Stomach (tissue), 9 donors: ENCODE results near the gene OTOG. TPM values are rescaled to one million over a fixed set of nuclear protein-coding genes. Genes with fewer than 3 reads are reported as not detected.

ENCODE experiments used
- DNase-seq, 2 donors: peaks; one replicate each; pipeline versions ENCODE4 v3.0.0 to v3.0.0-alpha.2; 2013 to 2019
- H3K27ac ChIP-seq, 5 donors: fragments of 200-600 bp in 4 of 5; sonication (generic) in 4 of 5; one replicate each; pipeline ENCODE4 v1.5.1; 2013 to 2019; ENCODE audit warnings: mild to moderate bottlenecking in 1 of 5, moderate library complexity in 1 of 5
- H3K27me3 ChIP-seq, 3 donors: fragments of 200-600 bp; sonication (generic); one replicate each; pipeline ENCODE4 v1.5.1; 2017 to 2019; ENCODE audit warnings: mixed run types in 1 of 3
- H3K36me3 ChIP-seq, 4 donors: fragments of 200-600 bp; sonication (generic); 1 replicate in 3 of 4; 2 replicates in 1 of 4; pipeline ENCODE4 v1.5.1; 2016 to 2019
- H3K4me1 ChIP-seq, 4 donors: fragments of 200-600 bp; sonication (generic); one replicate each; pipeline ENCODE4 v1.5.1; 2016 to 2019
- H3K4me3 ChIP-seq, 4 donors: fragments of 200-600 bp; sonication (generic) in 3 of 4; one replicate each; pipeline ENCODE4 v1.5.1; 2016 to 2019; ENCODE audit warnings: mild to moderate bottlenecking in 1 of 4
- H3K9me3 ChIP-seq, 4 donors: fragments of 200-600 bp; sonication (generic); one replicate each; pipeline ENCODE4 v1.5.1; 2016 to 2019
- EP300 ChIP-seq: sonication (generic); formaldehyde crosslinking; IDR thresholded peaks from one replicate; pipeline ENCODE4 v1.6.1; 2017; ENCODE audit warnings: antibody characterized with exemption
- POLR2A ChIP-seq, 4 donors: fragments of 450-650 bp; IDR thresholded peaks; one replicate each; pipeline ENCODE4 v1.6.1; 2016; ENCODE audit warnings: antibody characterized with exemption in 4 of 4, control low read depth in 2 of 4, mild to moderate bottlenecking in 1 of 4, moderate library complexity in 1 of 4
- POLR2AphosphoS5 ChIP-seq, 3 donors: sonication (generic); formaldehyde crosslinking; IDR thresholded peaks; one replicate each; pipeline ENCODE4 v1.6.1; 2016; ENCODE audit warnings: antibody characterized with exemption in 3 of 3
- WGBS, 5 donors: extraction: QIAGEN DNeasy Blood & Tissue Kit in 3 of 5; methylation state at CpG; one replicate each; pipeline versions ENCODE4 v1.1.5 to v1.1.7; 2013 to 2018; 5-methylcytosine and 5-hydroxymethylcytosine counted together
- intact Hi-C: fragments of 100-400 bp; cut with DNase I; formaldehyde crosslinking; loops from one replicate; pipeline ENCODE4 v1.15.1; 2023; ENCODE audit warnings: low total_unique reads
- polyA plus RNA-seq, 3 donors: library from polyadenylated mRNA; stranded (reverse); fragments of 200-250 nt; gene quantifications; one replicate each; pipeline ENCODE4 v1.2.3, GENCODE V29; 2013
- total RNA-seq, 5 donors: library from RNA; depleted of rRNA; stranded (reverse); fragments of >200 nt; gene quantifications; one replicate each; pipeline versions ENCODE4 v1.1.0 to v1.2.3, GENCODE V29; 2014 to 2016
- TF ChIP-seq, protein P1 (sequence below), 7 experiments: fragments of 450-650 bp in 4 of 7; fragments of 200-600 bp in 3 of 7; sonication (generic) in 3 of 7; IDR thresholded peaks; one replicate each; pipeline ENCODE4 v1.5.1; 2016 to 2019; ENCODE audit warnings: antibody characterized with exemption in 7 of 7, control low read depth in 2 of 7, mild to moderate bottlenecking in 1 of 7
- donor health status: healthy with polysubstance abuse.
- donor health status: Bipolar disorder and iron deficiency.
- donor health status: healthy.

The OTOG gene
- total and polyA plus RNA-seq, 8 donors: not detected

DNA sequence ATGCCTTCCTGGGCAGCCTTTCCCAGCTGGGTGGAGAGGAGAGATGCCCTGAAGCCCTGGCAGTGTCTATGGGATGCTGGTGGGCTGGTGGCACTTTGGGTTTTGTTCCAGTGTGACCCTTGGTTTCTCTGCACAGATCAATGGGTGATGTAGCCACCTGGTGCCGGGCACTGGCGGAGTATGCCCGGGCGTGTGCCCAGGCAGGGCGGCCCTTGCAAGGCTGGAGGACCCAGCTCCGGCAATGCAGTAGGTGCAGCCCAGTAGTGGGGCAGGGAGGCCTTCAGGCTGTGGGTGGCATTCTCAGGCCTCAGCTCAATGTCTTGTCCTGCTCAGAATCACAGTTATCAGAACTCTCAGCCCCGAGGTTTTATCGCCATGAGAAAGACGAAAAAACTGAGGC, 11.9 kb downstream of the OTOG start:
- TF ChIP-seq POLR2AphosphoS5 (IDR thresholded peaks at IDR 0.05) (no peak), EP300 (no peak), POLR2A (IDR thresholded peaks at IDR 0.05) (no peak)
- TF ChIP-seq, protein P1, sequence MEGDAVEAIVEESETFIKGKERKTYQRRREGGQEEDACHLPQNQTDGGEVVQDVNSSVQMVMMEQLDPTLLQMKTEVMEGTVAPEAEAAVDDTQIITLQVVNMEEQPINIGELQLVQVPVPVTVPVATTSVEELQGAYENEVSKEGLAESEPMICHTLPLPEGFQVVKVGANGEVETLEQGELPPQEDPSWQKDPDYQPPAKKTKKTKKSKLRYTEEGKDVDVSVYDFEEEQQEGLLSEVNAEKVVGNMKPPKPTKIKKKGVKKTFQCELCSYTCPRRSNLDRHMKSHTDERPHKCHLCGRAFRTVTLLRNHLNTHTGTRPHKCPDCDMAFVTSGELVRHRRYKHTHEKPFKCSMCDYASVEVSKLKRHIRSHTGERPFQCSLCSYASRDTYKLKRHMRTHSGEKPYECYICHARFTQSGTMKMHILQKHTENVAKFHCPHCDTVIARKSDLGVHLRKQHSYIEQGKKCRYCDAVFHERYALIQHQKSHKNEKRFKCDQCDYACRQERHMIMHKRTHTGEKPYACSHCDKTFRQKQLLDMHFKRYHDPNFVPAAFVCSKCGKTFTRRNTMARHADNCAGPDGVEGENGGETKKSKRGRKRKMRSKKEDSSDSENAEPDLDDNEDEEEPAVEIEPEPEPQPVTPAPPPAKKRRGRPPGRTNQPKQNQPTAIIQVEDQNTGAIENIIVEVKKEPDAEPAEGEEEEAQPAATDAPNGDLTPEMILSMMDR (IDR thresholded peaks at IDR 0.05): no peak
- WGBS, 5 donors: 88 to 93% (median 90%) methylated on average over 5 to 9 of the region's 9 CpGs
- Histone ChIP-seq H3K36me3 (no peaks in the 10 kb centered on the region), H3K27ac (no peak overlapping the region), H3K4me1 (no peaks in the 10 kb centered on the region), H3K4me3 (no peak overlapping the region), H3K9me3 (no peaks in the 10 kb centered on the region), H3K27me3 (peaks cover 0 to 10% (median 0%) of the 10 kb centered on the region in 3 donors)
- intact Hi-C loops: no loop called here
- no peak for DNase-seq

DNA sequence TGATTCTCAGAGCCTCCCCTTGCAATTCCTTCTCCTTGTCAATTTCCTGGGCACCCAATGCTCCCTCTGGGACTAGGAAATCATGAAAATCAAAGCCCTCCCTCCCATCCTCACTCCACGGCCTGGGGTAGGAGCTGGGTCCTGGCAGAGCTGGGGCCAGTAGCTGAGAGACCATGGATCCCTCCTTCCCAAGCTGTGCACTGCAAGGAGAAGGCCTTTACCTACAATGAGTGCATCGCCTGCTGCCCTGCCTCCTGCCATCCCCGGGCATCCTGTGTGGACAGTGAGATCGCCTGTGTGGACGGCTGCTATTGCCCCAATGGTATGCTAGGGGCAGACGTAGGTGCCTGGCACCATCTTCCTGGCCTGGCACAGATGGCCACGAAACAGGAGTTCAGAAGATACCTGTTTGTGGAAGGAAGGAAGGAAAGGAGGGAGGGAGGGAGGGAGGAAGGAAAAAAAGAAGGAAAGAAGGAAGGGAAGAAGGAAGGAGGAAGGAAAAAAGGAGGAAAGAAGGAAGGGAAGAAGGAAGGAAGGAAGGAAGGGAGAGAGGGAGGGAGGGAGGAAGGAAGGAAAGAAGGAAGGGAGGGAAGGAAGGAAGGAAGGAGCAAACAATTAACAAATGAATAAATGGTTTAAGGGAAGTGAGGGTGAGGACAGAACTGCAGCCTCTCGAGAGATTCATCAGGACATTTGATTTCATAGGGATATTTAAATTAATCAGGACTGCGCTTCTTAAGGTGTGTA, 12.5 kb downstream of the OTOG start:
- H3K27ac ChIP-seq: no peak overlapping the region
- no peaks in the 10 kb centered on the region for H3K4me1 ChIP-seq
- intact Hi-C loops: no loop called here
- TF ChIP-seq POLR2AphosphoS5 (IDR thresholded peaks at IDR 0.05) (no peak), POLR2A (IDR thresholded peaks at IDR 0.05) (no peak), EP300 (no peak)
- TF ChIP-seq, protein P1 (IDR thresholded peaks at IDR 0.05): no peak
- peaks cover 0 to 10% (median 0%) of the 10 kb centered on the region in 3 donors for H3K27me3 ChIP-seq
- WGBS, 5 donors: 80 to 88% (median 85%) methylated on average over 9 of the region's 9 CpGs
- no peaks in the 10 kb centered on the region for H3K9me3 ChIP-seq
- no peak for DNase-seq
- H3K4me3 ChIP-seq: no peak overlapping the region
- no peaks in the 10 kb centered on the region for H3K36me3 ChIP-seq

DNA sequence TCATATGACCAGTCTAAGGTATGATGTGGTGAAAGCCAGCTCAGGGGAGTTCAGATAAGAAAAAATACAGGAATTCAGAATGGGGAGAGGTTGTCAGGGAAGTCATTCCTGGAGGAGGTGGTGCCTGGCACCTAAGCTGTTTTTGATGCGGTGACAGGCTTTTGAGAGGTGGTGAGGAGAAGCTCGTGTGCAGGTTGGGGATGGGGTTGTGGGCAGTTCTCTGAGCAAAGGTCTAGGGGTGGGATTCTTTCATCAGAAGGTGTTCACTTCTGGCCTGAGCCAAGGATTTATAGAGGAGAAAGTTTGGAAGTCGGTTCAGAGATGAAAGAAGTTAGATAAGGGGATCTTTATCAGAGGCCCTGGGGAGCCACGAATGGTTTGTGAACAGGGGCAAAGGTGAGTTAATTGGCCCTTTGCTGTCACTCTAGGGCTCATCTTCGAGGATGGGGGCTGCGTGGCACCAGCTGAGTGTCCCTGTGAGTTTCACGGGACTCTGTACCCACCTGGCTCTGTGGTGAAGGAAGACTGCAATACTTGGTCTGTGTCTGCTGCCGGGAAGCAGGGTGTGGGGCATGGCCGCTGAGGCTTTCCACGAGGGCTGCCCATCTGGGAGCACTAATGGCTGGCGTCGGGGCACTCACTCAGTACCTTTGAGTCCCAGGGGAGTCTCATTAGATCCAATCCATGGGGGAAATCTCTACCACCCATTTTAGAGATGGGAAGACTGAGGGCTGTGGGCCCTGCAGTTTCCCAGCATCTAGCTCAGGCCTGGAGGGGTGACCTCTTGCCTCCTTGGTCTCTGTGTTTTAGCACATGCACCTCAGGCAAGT, 13.4 kb downstream of the OTOG start:
- no peaks in the 10 kb centered on the region for H3K9me3 ChIP-seq
- H3K4me1 ChIP-seq: no peaks in the 10 kb centered on the region
- TF ChIP-seq, protein P1 (IDR thresholded peaks at IDR 0.05): no peak
- TF ChIP-seq EP300 (no peak), POLR2AphosphoS5 (IDR thresholded peaks at IDR 0.05) (no peak), POLR2A (IDR thresholded peaks at IDR 0.05) (no peak)
- H3K27me3 ChIP-seq: peaks cover 0 to 10% (median 0%) of the 10 kb centered on the region in 3 donors
- intact Hi-C loops: no loop called here
- DNase-seq: no peak
- no peak overlapping the region for H3K27ac ChIP-seq
- H3K36me3 ChIP-seq: no peaks in the 10 kb centered on the region
- H3K4me3 ChIP-seq: no peak overlapping the region
- WGBS, 5 donors: 43 to 61% (median 58%) methylated on average over 8 to 12 of the region's 12 CpGs

DNA sequence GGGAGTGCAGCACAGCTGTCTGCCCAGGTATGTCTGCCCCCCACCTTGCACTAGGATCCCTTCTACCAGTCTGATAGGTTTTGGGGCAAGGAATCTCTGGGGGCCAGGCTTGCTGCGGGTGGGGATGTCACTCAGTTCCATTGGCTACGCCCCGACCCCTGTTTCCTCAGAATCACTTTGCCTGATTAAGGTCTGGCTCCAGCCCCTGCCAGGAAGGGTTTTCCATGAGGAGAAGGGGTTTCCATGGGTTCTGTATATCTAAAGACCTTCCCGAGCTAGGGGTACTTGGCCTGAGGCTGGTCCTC, 14.0 kb downstream of the OTOG start:
- no peaks in the 10 kb centered on the region for H3K36me3 ChIP-seq
- no peaks in the 10 kb centered on the region for H3K9me3 ChIP-seq
- H3K4me1 ChIP-seq: no peaks in the 10 kb centered on the region
- peaks cover 0 to 10% (median 0%) of the 10 kb centered on the region in 3 donors for H3K27me3 ChIP-seq
- no peak overlapping the region for H3K4me3 ChIP-seq
- H3K27ac ChIP-seq: no peak overlapping the region
- no peak for DNase-seq
- WGBS, 5 donors: 82 to 95% (median 92%) methylated on average over 4 of the region's 4 CpGs
- intact Hi-C loops: no loop called here
- TF ChIP-seq, protein P1 (IDR thresholded peaks at IDR 0.05): no peak
- TF ChIP-seq EP300 (no peak), POLR2AphosphoS5 (IDR thresholded peaks at IDR 0.05) (no peak), POLR2A (IDR thresholded peaks at IDR 0.05) (no peak)
